EH (cell line): Measurements from ENCODE around the gene SLC7A14.
"Not testable (repeated sequence)": the region's sequence is repeated elsewhere in the genome, so short reads cannot be mapped to it uniquely, and the experiment has no call there.

Experiments used
- DNase-seq: peaks from one replicate; pipeline ENCODE4 v3.0.0-alpha.2; 2015; ENCODE audit warnings: low read depth

SLC7A14 gene

GRCh38 chr3:170593634-170594033 is 7.8 kb upstream of the SLC7A14 start:
- DNase-seq = no peak

- DNase-seq = no peak
Observed at GRCh38 chr3:170589113-170589512, 3.2 kb upstream of the SLC7A14 start.

GRCh38 chr3:170585008-170585936 is 603 bp downstream of the SLC7A14 start:
- no peak for DNase-seq

- peak; percentile 65 for DNase-seq
Observed at GRCh38 chr3:170584585-170585007, 1.3 kb downstream of the SLC7A14 start.

- DNase-seq = no peak
Observed at GRCh38 chr3:170579646-170580045, 6.2 kb downstream of the SLC7A14 start.

- DNase-seq = peak; percentile 62
Observed at GRCh38 chr3:170572665-170573253, 13.1 kb downstream of the SLC7A14 start.

- not testable (repeated sequence) for DNase-seq
Observed at GRCh38 chr3:170567598-170567997, 18.3 kb downstream of the SLC7A14 start.

- no peak for DNase-seq
Observed at GRCh38 chr3:170566413-170566812, 19.5 kb downstream of the SLC7A14 start.

- DNase-seq = no peak
Observed at GRCh38 chr3:170565495-170565894, 20.4 kb downstream of the SLC7A14 start.

GRCh38 chr3:170564664-170565063 is 21.2 kb downstream of the SLC7A14 start:
- no peak for DNase-seq

GRCh38 chr3:170563712-170564423 is 22.0 kb downstream of the SLC7A14 start:
- DNase-seq = peak; percentile 66

GRCh38 chr3:170562080-170562479 is 23.8 kb downstream of the SLC7A14 start:
- DNase-seq = no peak

- peak; percentile 9 for DNase-seq
Observed at GRCh38 chr3:170560717-170561382, 25.0 kb downstream of the SLC7A14 start.

GRCh38 chr3:170560296-170560695 is 25.6 kb downstream of the SLC7A14 start:
- no peak for DNase-seq

- DNase-seq = no peak
Observed at GRCh38 chr3:170558427-170558826, 27.4 kb downstream of the SLC7A14 start.

- peak; percentile 15 for DNase-seq
Observed at GRCh38 chr3:170555329-170555728, 30.5 kb downstream of the SLC7A14 start.

GRCh38 chr3:170553788-170554757 is 31.8 kb downstream of the SLC7A14 start:
- peak; percentile 10 for DNase-seq

GRCh38 chr3:170551252-170551651 is 34.6 kb downstream of the SLC7A14 start:
- DNase-seq = no peak

GRCh38 chr3:170542704-170543103 is 43.2 kb downstream of the SLC7A14 start:
- DNase-seq = peak; percentile 35

GRCh38 chr3:170539897-170540296 is 46.0 kb downstream of the SLC7A14 start:
- DNase-seq = no peak

- no peak for DNase-seq
Observed at GRCh38 chr3:170536712-170537111, 49.2 kb downstream of the SLC7A14 start.
